ENCODE results near the gene WDR12.

Gene WDR12

GRCh38 chr2:202841090-202841867 lies 70.2 kb downstream of the WDR12 start:
- no peak overlapping the region for H3K4me3 ChIP-seq (ENCODE audit: low read length)
- no peaks in the 10 kb centered on the region for H3K9me3 ChIP-seq (ENCODE audit: control insufficient read depth, low read depth, low read length)
- no peaks in the 10 kb centered on the region for H3K27me3 ChIP-seq (ENCODE audit: control insufficient read depth, insufficient read depth, low read length)
- no peak overlapping the region for H3K9ac ChIP-seq (ENCODE audit: low read length)
- no peaks in the 10 kb centered on the region for H3K4me1 ChIP-seq (ENCODE audit: control insufficient read depth, low read depth, low read length)
- H3K36me3 ChIP-seq (ENCODE audit: control insufficient read depth, low read depth, low read length): no peaks in the 10 kb centered on the region
- H3K27ac ChIP-seq (ENCODE audit: low read length): no peak overlapping the region

GRCh38 chr2:202831242-202832220 lies 79.9 kb downstream of the WDR12 start:
- H3K9ac ChIP-seq (ENCODE audit: low read length): no peak overlapping the region
- no peaks in the 10 kb centered on the region for H3K36me3 ChIP-seq (ENCODE audit: control insufficient read depth, low read depth, low read length)
- H3K4me3 ChIP-seq (ENCODE audit: low read length): no peak overlapping the region
- H3K9me3 ChIP-seq (ENCODE audit: control insufficient read depth, low read depth, low read length): no peaks in the 10 kb centered on the region
- H3K27me3 ChIP-seq (ENCODE audit: control insufficient read depth, insufficient read depth, low read length): no peaks in the 10 kb centered on the region
- H3K27ac ChIP-seq (ENCODE audit: low read length): no peak overlapping the region
- H3K4me1 ChIP-seq (ENCODE audit: control insufficient read depth, low read depth, low read length): no peaks in the 10 kb centered on the region

- H3K36me3 ChIP-seq (ENCODE audit: control insufficient read depth, low read depth, low read length): no peaks in the 10 kb centered on the region
- no peak overlapping the region for H3K4me3 ChIP-seq (ENCODE audit: low read length)
- no peaks in the 10 kb centered on the region for H3K9me3 ChIP-seq (ENCODE audit: control insufficient read depth, low read depth, low read length)
- no peak overlapping the region for H3K27ac ChIP-seq (ENCODE audit: low read length)
- H3K9ac ChIP-seq (ENCODE audit: low read length): no peak overlapping the region
- no peaks in the 10 kb centered on the region for H3K4me1 ChIP-seq (ENCODE audit: control insufficient read depth, low read depth, low read length)
- no peaks in the 10 kb centered on the region for H3K27me3 ChIP-seq (ENCODE audit: control insufficient read depth, insufficient read depth, low read length)
These were observed 86.6 kb downstream of the WDR12 start for GRCh38 chr2:202824901-202825300.
